Measurements from ENCODE around the gene BRICD5.

BRICD5 gene

GRCh38 chr16:2167068-2167638 lies 43.5 kb downstream of the BRICD5 start:
- H3K4me3 ChIP-seq (ENCODE audit: low read depth, low read length): no peak overlapping the region
- H3K79me2 ChIP-seq: no peaks in the 10 kb centered on the region
- no peak overlapping the region for H2AFZ ChIP-seq
- no peaks in the 10 kb centered on the region for H3K27me3 ChIP-seq (ENCODE audit: control insufficient read depth, insufficient read depth, low read length)
- H3K4me2 ChIP-seq (ENCODE audit: low read length): no peak overlapping the region
- H3K36me3 ChIP-seq (ENCODE audit: control insufficient read depth, insufficient read depth, low read length): no peaks in the 10 kb centered on the region
- no peak overlapping the region for H3K9ac ChIP-seq
- TF ChIP-seq CTCF (IDR thresholded peaks at IDR 0.05): no peak
- H3K4me1 ChIP-seq: no peaks in the 10 kb centered on the region
- H3K27ac ChIP-seq: no peak overlapping the region
- H3K9me3 ChIP-seq (ENCODE audit: control insufficient read depth, low read length): no peaks in the 10 kb centered on the region

- no peaks in the 10 kb centered on the region for H3K79me2 ChIP-seq
- H3K9me3 ChIP-seq (ENCODE audit: control insufficient read depth, low read length): no peaks in the 10 kb centered on the region
- no peaks in the 10 kb centered on the region for H3K4me1 ChIP-seq
- TF ChIP-seq CTCF (IDR thresholded peaks at IDR 0.05): no peak
- H2AFZ ChIP-seq: no peak overlapping the region
- no peak overlapping the region for H3K4me3 ChIP-seq (ENCODE audit: low read depth, low read length)
- H3K36me3 ChIP-seq (ENCODE audit: control insufficient read depth, insufficient read depth, low read length): no peaks in the 10 kb centered on the region
- H3K9ac ChIP-seq: no peak overlapping the region
- H3K27me3 ChIP-seq (ENCODE audit: control insufficient read depth, insufficient read depth, low read length): no peaks in the 10 kb centered on the region
- H3K27ac ChIP-seq: no peak overlapping the region
- no peak overlapping the region for H3K4me2 ChIP-seq (ENCODE audit: low read length)
Observed at GRCh38 chr16:2166263-2167067, 44.2 kb downstream of the BRICD5 start.

GRCh38 chr16:2165861-2166260 lies 44.8 kb downstream of the BRICD5 start:
- Histone ChIP-seq H2AFZ (no peak overlapping the region), H3K27ac (no peak overlapping the region)

GRCh38 chr16:2163211-2163881 lies 47.3 kb downstream of the BRICD5 start:
- H3K27ac ChIP-seq: no peak overlapping the region
- no peak overlapping the region for H2AFZ ChIP-seq
- no peaks in the 10 kb centered on the region for H3K9me3 ChIP-seq (ENCODE audit: control insufficient read depth, low read length)
- no peaks in the 10 kb centered on the region for H3K36me3 ChIP-seq (ENCODE audit: control insufficient read depth, insufficient read depth, low read length)
- no peak overlapping the region for H3K4me2 ChIP-seq (ENCODE audit: low read length)
- H3K4me1 ChIP-seq: no peaks in the 10 kb centered on the region
- H3K4me3 ChIP-seq (ENCODE audit: low read depth, low read length): no peak overlapping the region
- no peaks in the 10 kb centered on the region for H3K27me3 ChIP-seq (ENCODE audit: control insufficient read depth, insufficient read depth, low read length)
- no peak overlapping the region for H3K9ac ChIP-seq
- H3K79me2 ChIP-seq: peaks cover 2% of the 10 kb centered on the region
- TF ChIP-seq CTCF (IDR thresholded peaks at IDR 0.05): no peak

More at GRCh38 chr16:2165861-2166260, 44.8 kb downstream of the BRICD5 start:
- no peaks in the 10 kb centered on the region for H3K27me3 ChIP-seq (ENCODE audit: control insufficient read depth, insufficient read depth, low read length)
- H3K4me2 ChIP-seq (ENCODE audit: low read length): no peak overlapping the region
- TF ChIP-seq CTCF (IDR thresholded peaks at IDR 0.05): no peak
- no peak overlapping the region for H3K4me3 ChIP-seq (ENCODE audit: low read depth, low read length)
- H3K4me1 ChIP-seq: no peaks in the 10 kb centered on the region
- no peaks in the 10 kb centered on the region for H3K36me3 ChIP-seq (ENCODE audit: control insufficient read depth, insufficient read depth, low read length)
- no peak overlapping the region for H3K9ac ChIP-seq
- no peaks in the 10 kb centered on the region for H3K79me2 ChIP-seq
- H3K9me3 ChIP-seq (ENCODE audit: control insufficient read depth, low read length): no peaks in the 10 kb centered on the region
